ENCODE data around the gene NOL11.
A peak's percentile ranks its signal among the peaks of the same experiment; 100 is the strongest.
"Not testable (repeated sequence)": the region's sequence is repeated elsewhere in the genome, so short reads cannot be mapped to it uniquely, and the experiment has no call there.

Gene NOL11

GRCh38 chr17:67717624-67718324 is at the start of gene NOL11:
Gene NOL11 (plus strand): TSS chr17:67717936. CDS start chr17:67717948, 12 bp downstream.
- DNase-seq (ENCODE audit: low read depth) = peak; percentile 99

- DNase-seq (ENCODE audit: low read depth) = no peak
These were observed 46.2 kb upstream of the NOL11 start for GRCh38 chr17:67671493-67671892.

DNA sequence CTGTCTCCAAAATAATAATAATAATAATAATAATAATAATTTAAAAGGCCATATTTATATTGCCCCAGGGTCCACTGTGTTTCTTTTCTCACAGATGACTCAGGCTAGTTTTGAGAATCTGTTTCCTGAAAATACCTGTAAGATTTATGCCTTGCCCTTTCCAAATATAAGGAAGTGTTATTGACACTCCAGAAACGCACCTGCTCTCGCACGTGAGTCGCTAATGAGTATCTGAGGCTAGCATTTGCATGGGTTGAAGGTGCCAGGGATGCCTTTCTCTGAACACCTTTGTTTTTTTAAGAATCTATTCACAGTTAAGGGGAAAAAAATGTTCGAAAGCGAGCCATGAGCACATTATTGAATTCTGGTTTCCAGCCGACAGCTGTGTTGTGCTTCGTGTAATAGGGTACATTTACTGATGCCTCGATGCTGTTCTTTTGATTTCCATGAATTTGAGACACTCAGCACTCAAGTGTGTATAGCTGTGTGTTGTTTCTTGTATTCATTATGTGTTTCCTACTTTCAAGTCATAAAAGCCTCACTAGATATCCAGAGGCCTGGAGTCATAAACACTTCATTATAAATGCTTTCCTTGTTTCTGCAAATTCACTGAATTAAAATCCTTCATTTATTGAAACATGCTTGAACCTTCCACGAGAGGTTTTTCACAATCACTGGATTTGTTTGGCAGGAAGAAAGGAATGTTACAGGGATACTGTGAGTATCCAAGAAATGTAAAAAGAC is 45.0 kb upstream of the NOL11 start:
- DNase-seq (ENCODE audit: low read depth) = no peak

GRCh38 chr17:67675481-67675880 is 42.3 kb upstream of the NOL11 start:
- no peak for DNase-seq (ENCODE audit: low read depth)

GRCh38 chr17:67676305-67676704 is 41.4 kb upstream of the NOL11 start:
- no peak for DNase-seq (ENCODE audit: low read depth)

- DNase-seq (ENCODE audit: low read depth) = no peak
These were observed 39.3 kb upstream of the NOL11 start for GRCh38 chr17:67678414-67678813.

GRCh38 chr17:67679225-67679624 is 38.5 kb upstream of the NOL11 start:
- no peak for DNase-seq (ENCODE audit: low read depth)

- DNase-seq (ENCODE audit: low read depth) = no peak
These were observed 38.0 kb upstream of the NOL11 start for GRCh38 chr17:67679721-67680120.

GRCh38 chr17:67680445-67681224 is 37.1 kb upstream of the NOL11 start:
- no peak for DNase-seq (ENCODE audit: low read depth)

GRCh38 chr17:67682196-67682595 is 35.5 kb upstream of the NOL11 start:
- no peak for DNase-seq (ENCODE audit: low read depth)

- DNase-seq (ENCODE audit: low read depth) = no peak
These were observed 32.4 kb upstream of the NOL11 start for GRCh38 chr17:67685351-67685750.

GRCh38 chr17:67686241-67686640 is 31.5 kb upstream of the NOL11 start:
- DNase-seq (ENCODE audit: low read depth) = no peak

DNA sequence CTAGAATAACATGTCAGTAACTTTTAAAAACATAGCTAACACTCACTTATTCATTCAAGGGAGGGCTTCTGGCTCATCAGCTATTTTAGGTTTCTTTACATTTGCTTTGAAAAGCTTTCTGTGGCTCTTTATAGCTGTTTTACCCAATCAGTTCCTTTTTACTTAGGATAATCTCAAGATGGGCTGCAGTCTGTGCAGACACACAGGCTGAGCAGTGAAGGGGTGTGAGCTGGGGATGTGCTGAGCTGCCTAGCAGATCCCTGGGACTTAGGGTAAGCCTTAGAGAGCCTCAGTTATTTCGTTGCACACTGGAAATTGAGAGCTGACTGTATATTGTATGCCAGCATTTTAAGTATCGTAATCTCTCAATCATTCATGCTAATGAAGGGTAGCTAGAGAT is 30.2 kb upstream of the NOL11 start:
- no peak for DNase-seq (ENCODE audit: low read depth)

- DNase-seq (ENCODE audit: low read depth) = no peak
These were observed 28.1 kb upstream of the NOL11 start for GRCh38 chr17:67689534-67690177.

GRCh38 chr17:67693811-67694210 is 23.9 kb upstream of the NOL11 start:
- no peak for DNase-seq (ENCODE audit: low read depth)

DNA sequence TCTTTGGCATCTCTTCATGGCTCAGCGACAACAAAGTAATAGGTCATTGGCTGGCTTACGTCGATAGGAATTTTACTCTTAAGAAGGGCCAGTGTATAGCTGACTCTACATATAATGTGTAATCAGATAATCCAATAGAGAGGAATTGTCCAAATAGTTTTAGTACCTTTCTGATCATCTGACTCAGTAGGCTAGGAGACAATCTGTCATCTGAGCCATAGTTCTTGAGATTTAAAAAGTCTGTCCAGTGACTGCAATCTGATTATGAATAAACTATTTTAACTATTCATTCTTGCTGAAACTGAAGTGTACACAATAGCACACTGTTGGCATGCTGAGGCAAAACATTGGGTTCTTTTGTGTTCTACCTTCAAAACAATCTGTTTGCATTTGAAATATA is 21.4 kb upstream of the NOL11 start:
- no peak for DNase-seq (ENCODE audit: low read depth)

- DNase-seq (ENCODE audit: low read depth) = no peak
These were observed 20.8 kb upstream of the NOL11 start for GRCh38 chr17:67696853-67697498.

- no peak for DNase-seq (ENCODE audit: low read depth)
These were observed 17.6 kb upstream of the NOL11 start for GRCh38 chr17:67700037-67700724.

DNA sequence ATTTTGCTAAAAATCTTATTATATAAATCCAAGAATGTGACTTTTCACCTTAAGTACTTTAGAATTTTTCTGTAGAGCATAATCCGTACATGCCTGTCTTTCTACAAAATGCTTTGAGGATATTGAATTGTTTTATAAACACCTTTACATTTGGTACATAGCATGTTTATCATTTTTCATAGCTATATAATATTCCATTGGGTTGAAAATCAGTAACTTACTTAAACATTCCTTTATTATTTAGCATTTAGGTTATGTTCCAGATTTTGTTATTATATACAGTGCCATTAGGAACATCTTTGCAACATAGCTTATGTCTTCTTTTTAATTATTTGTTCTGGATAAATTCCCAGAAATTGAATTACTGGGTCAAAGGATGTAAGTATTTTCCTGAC is 17.0 kb upstream of the NOL11 start:
- no peak for DNase-seq (ENCODE audit: low read depth)

GRCh38 chr17:67702861-67703260 is 14.9 kb upstream of the NOL11 start:
- not testable (repeated sequence) for DNase-seq (ENCODE audit: low read depth)

DNA sequence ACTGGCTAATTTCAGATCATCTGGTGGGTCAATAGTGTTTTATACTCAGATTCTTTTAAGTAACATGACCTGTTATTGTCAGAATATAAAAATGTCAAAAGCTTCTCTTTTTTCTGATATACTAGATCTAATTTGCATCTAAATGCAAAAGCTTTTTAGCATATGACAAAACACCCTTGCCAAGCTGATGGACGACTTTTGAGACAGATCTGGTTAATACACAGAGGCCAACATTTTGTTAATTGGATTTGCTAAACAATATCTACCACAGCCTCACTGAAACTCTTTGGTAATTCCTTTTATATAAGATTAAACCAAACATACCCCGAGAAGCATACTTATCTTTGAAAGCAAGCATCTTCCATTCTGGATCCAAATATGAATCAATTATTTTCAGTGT is 10.3 kb upstream of the NOL11 start:
- DNase-seq (ENCODE audit: low read depth) = no peak

All from activated T-helper 9 cell treated with anti-CD3 and anti-CD28 coated beads, Interleukin-2, amount 50 U/mL, for 16 hours (primary cell).